Epithelial cell of esophagus (primary cell): ENCODE measurements around the gene CLBA1.
A peak's percentile ranks its signal among the peaks of the same experiment; 100 is the strongest.

Experiments
- DNase-seq: peaks from one replicate; pipeline ENCODE4 v3.0.0; 2010; ENCODE audit warnings: low read depth
- H3K4me3 ChIP-seq: 2 replicates; pipeline ENCODE4 v1.5.1; 2011; ENCODE audit warnings: mild to moderate bottlenecking, low read length, control low read depth
- CTCF ChIP-seq: IDR thresholded peaks from 2 replicates; pipeline ENCODE4 v1.5.1; 2011; ENCODE audit warnings: low read depth, mild to moderate bottlenecking, low read length, control low read depth, inconsistent platforms; ENCODE audit not compliant: insufficient read depth; ENCODE audit errors: missing control alignments

CLBA1 gene

GRCh38 chr14:104970231-104971068 is 15.1 kb upstream of the CLBA1 start:
- TF ChIP-seq CTCF, result no peak
- peak; percentile 94 for DNase-seq

GRCh38 chr14:104971447-104972240 is 13.9 kb upstream of the CLBA1 start:
- no peak for DNase-seq
- TF ChIP-seq CTCF, result no peak
- H3K4me3 ChIP-seq, result peak overlapping the region; percentile 96

More at GRCh38 chr14:104970231-104971068, 15.1 kb upstream of the CLBA1 start:
- H3K4me3 ChIP-seq, result peak overlapping the region; percentile 96

GRCh38 chr14:104972301-104973134 is 13.1 kb upstream of the CLBA1 start:
- peak; percentile 99 for DNase-seq

DNA sequence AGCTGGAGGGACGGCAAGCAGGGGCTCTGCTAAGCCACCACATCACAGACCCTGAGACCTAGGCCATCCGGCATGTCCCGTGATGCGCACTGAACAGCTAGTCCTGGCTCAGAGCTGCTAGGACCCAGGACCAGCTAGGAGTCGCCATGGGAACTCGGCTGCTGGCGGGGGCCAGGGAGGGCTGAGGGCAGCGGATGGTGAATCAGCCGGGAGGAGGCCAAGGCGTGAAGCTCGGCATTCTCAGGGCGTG is 12.5 kb upstream of the CLBA1 start:
- TF ChIP-seq CTCF, result no peak
- DNase-seq, result peak; percentile 99
- H3K4me3 ChIP-seq, result peak overlapping the region; percentile 34

More at GRCh38 chr14:104972301-104973134, 13.1 kb upstream of the CLBA1 start:
- peak; percentile 42 for TF ChIP-seq CTCF
- H3K4me3 ChIP-seq, result peak overlapping the region; percentile 34

- no peak for DNase-seq
- TF ChIP-seq CTCF, result no peak
- H3K4me3 ChIP-seq, result peak overlapping the region; percentile 16
Observed at GRCh38 chr14:104973385-104974145, 12.0 kb upstream of the CLBA1 start.

DNA sequence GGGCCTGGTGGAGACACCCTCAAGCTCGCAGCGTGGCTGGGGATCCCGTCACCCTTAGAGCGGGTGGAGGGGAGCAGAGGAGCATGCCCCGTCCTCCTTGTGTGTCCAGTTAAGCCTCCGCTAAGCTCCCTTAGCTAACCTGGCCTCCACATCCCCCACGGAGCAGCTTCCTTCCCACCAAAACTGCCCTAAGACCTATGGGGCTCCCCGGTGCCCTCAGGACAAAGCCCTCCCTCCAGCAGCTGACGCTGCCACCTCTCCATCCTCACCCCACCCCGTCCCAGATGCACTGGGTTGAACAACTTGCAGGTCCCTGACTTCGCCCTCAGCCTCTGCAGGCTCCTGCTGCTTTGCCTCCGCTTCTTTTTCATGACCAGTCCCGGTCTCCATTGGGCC is 11.4 kb upstream of the CLBA1 start:
- H3K4me3 ChIP-seq, result no peak overlapping the region
- no peak for TF ChIP-seq CTCF
- no peak for DNase-seq
